ENCODE measurements around the gene ERVK3-1. TPM values are rescaled to one million over a fixed set of nuclear protein-coding genes. Genes with fewer than 3 reads are reported as not detected.

Gene ERVK3-1
- polyA plus RNA-seq, 1 of the 3 experiments (the other 2 are of a cell fraction) = 69.4 TPM

GRCh38 chr19:58336820-58337219 is 31.6 kb downstream of the ERVK3-1 start:
- ChIA-PET CTCF (no interaction called here), POLR2A (interaction anchor here (1.0 kb wide), 1 partner anchor 10 kb away, joined by 5 read pairs; no protein-coding TSS in a partner anchor)
- H3K4me3 ChIP-seq (ENCODE audit: low read depth in 2 of 2, low read length in 1 of 2) = no peak overlapping the region
- no peaks in the 10 kb centered on the region for H3K9me3 ChIP-seq
- TF ChIP-seq GATA2 (CRISPR knock-in tag; IDR thresholded peaks at IDR 0.05) (no peak), NRF1 (IDR thresholded peaks at IDR 0.05; ENCODE audit: low read depth, low read length) (no peak), IRF3 (IDR thresholded peaks at IDR 0.05; ENCODE audit: low read depth, low read length) (no peak), RXRA (IDR thresholded peaks at IDR 0.05; ENCODE audit: borderline replicate concordance, low read depth) (no peak)
- TF ChIP-seq, protein P1, sequence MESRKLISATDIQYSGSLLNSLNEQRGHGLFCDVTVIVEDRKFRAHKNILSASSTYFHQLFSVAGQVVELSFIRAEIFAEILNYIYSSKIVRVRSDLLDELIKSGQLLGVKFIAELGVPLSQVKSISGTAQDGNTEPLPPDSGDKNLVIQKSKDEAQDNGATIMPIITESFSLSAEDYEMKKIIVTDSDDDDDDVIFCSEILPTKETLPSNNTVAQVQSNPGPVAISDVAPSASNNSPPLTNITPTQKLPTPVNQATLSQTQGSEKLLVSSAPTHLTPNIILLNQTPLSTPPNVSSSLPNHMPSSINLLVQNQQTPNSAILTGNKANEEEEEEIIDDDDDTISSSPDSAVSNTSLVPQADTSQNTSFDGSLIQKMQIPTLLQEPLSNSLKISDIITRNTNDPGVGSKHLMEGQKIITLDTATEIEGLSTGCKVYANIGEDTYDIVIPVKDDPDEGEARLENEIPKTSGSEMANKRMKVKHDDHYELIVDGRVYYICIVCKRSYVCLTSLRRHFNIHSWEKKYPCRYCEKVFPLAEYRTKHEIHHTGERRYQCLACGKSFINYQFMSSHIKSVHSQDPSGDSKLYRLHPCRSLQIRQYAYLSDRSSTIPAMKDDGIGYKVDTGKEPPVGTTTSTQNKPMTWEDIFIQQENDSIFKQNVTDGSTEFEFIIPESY (IDR thresholded peaks at IDR 0.05; ENCODE audit: borderline replicate concordance, low read depth) = no peak
- H3K27me3 ChIP-seq (ENCODE audit: insufficient read depth) = no peaks in the 10 kb centered on the region
- no peaks in the 10 kb centered on the region for H4K20me1 ChIP-seq (ENCODE audit: insufficient read depth)
- no peaks in the 10 kb centered on the region for H3K9me2 ChIP-seq
- H3K36me3 ChIP-seq (replicated peaks in 1 of 2; ENCODE audit: control insufficient read depth in 1 of 2, insufficient read depth in 2 of 2, low read length in 1 of 2) = peaks cover 24 to 50% of the 10 kb centered on the region in 2 experiments
- H3K27ac ChIP-seq (ENCODE audit: low read depth in 2 of 2, low read length in 1 of 2) = no peak overlapping the region
- no peaks in the 10 kb centered on the region for H3K4me1 ChIP-seq (ENCODE audit: control insufficient read depth in 1 of 2, insufficient read depth in 2 of 2, low read depth in 1 of 2, low read length in 1 of 2)
- peaks cover 17% of the 10 kb centered on the region; the same call in 1 of the 2 replicates for H3K79me2 ChIP-seq (ENCODE audit: insufficient read depth)
- H3F3A ChIP-seq (replicated peaks; ENCODE audit: insufficient read depth) = no peaks in the 10 kb centered on the region
- H3K9ac ChIP-seq = no peak overlapping the region
- H3K4me2 ChIP-seq = no peak overlapping the region
- no peak overlapping the region for H2AFZ ChIP-seq (ENCODE audit: low read depth)
- no peak for DNase-seq
- 90% methylated on average over 3 of the region's 4 CpGs for WGBS (ENCODE audit: low lambda C conversion rate)

DNA sequence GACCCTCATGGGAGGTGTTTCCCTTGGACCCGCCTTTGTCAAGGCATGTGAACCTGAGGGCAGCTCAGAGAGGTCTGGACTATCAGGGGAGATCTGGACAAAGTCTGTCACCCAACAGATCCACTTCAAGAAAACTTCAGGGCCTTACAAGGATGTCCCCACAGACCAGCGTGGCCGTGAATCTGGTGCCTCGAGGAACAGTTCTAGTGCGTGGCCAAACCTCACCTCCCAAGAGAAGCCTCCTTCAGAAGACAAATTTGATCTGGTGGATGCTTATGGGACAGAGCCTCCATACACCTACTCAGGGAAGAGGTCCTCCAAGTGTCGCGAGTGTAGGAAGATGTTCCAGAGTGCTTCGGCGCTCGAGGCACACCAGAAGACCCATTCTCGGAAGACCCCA is 33.2 kb downstream of the ERVK3-1 start:
- POLR2A ChIA-PET = no interaction called here
- Histone ChIP-seq H3K79me2 (ENCODE audit: insufficient read depth) (peaks cover 14% of the 10 kb centered on the region; the same call in 1 of the 2 replicates), H3K4me3 (ENCODE audit: low read depth in 2 of 2, low read length in 1 of 2) (no peak overlapping the region), H3K4me2 (no peak overlapping the region), H3K4me1 (ENCODE audit: control insufficient read depth in 1 of 2, insufficient read depth in 2 of 2, low read depth in 1 of 2, low read length in 1 of 2) (no peaks in the 10 kb centered on the region), H3K27ac (ENCODE audit: low read depth in 2 of 2, low read length in 1 of 2) (no peak overlapping the region), H4K20me1 (ENCODE audit: insufficient read depth) (no peaks in the 10 kb centered on the region), H3K9me3 (no peaks in the 10 kb centered on the region), H2AFZ (ENCODE audit: low read depth) (no peak overlapping the region), H3K9me2 (no peaks in the 10 kb centered on the region), H3K27me3 (ENCODE audit: insufficient read depth) (no peaks in the 10 kb centered on the region), H3K9ac (no peak overlapping the region), H3F3A (replicated peaks; ENCODE audit: insufficient read depth) (no peaks in the 10 kb centered on the region), H3K36me3 (replicated peaks in 1 of 2; ENCODE audit: control insufficient read depth in 1 of 2, insufficient read depth in 2 of 2, low read length in 1 of 2) (peaks cover 24 to 52% of the 10 kb centered on the region in 2 experiments)
- CTCF ChIA-PET = no interaction called here
- DNase-seq = no peak
- 97% methylated on average over 8 of the region's 11 CpGs for WGBS (ENCODE audit: low lambda C conversion rate)
- TF ChIP-seq IRF3 (IDR thresholded peaks at IDR 0.05; ENCODE audit: low read depth, low read length) (no peak), TAF1 (IDR thresholded peaks at IDR 0.05; ENCODE audit: borderline replicate concordance, low read depth, low read length) (no peak), YY1 (IDR thresholded peaks at IDR 0.05; ENCODE audit: low read depth) (no peak), RAD21 (IDR thresholded peaks at IDR 0.05; ENCODE audit: low read length) (no peak), USF1 (IDR thresholded peaks at IDR 0.05; ENCODE audit: borderline replicate concordance, low read depth) (no peak), PBX3 (IDR thresholded peaks at IDR 0.05) (no peak), CHD2 (IDR thresholded peaks at IDR 0.05; ENCODE audit: low read length, partially characterized antibody) (no peak), MXI1 (IDR thresholded peaks at IDR 0.05; ENCODE audit: low read depth, low read length) (no peak), NFIC (IDR thresholded peaks at IDR 0.05; ENCODE audit: borderline replicate concordance) (no peak), JUND (IDR thresholded peaks at IDR 0.05) (no peak), FOXJ3 (CRISPR knock-in tag; IDR thresholded peaks at IDR 0.05) (no peak), EZH2phosphoT487 (IDR thresholded peaks at IDR 0.05; ENCODE audit: borderline replicate concordance, low read depth) (no peak)
- TF ChIP-seq, protein P2, sequence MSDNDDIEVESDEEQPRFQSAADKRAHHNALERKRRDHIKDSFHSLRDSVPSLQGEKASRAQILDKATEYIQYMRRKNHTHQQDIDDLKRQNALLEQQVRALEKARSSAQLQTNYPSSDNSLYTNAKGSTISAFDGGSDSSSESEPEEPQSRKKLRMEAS (IDR thresholded peaks at IDR 0.05; ENCODE audit: low read depth) = no peak
- TF ChIP-seq, protein P3, sequence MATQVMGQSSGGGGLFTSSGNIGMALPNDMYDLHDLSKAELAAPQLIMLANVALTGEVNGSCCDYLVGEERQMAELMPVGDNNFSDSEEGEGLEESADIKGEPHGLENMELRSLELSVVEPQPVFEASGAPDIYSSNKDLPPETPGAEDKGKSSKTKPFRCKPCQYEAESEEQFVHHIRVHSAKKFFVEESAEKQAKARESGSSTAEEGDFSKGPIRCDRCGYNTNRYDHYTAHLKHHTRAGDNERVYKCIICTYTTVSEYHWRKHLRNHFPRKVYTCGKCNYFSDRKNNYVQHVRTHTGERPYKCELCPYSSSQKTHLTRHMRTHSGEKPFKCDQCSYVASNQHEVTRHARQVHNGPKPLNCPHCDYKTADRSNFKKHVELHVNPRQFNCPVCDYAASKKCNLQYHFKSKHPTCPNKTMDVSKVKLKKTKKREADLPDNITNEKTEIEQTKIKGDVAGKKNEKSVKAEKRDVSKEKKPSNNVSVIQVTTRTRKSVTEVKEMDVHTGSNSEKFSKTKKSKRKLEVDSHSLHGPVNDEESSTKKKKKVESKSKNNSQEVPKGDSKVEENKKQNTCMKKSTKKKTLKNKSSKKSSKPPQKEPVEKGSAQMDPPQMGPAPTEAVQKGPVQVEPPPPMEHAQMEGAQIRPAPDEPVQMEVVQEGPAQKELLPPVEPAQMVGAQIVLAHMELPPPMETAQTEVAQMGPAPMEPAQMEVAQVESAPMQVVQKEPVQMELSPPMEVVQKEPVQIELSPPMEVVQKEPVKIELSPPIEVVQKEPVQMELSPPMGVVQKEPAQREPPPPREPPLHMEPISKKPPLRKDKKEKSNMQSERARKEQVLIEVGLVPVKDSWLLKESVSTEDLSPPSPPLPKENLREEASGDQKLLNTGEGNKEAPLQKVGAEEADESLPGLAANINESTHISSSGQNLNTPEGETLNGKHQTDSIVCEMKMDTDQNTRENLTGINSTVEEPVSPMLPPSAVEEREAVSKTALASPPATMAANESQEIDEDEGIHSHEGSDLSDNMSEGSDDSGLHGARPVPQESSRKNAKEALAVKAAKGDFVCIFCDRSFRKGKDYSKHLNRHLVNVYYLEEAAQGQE (IDR thresholded peaks at IDR 0.05; ENCODE audit: low read depth, low read length) = no peak
